ENCODE data around the gene ZCCHC4. TPM values are rescaled to one million over a fixed set of nuclear protein-coding genes. Genes with fewer than 3 reads are reported as not detected.

The ZCCHC4 gene
- polyA plus RNA-seq, 2 of the 4 experiments (the other 2 are of a cell fraction): 5.2 to 10.2 TPM

DNA sequence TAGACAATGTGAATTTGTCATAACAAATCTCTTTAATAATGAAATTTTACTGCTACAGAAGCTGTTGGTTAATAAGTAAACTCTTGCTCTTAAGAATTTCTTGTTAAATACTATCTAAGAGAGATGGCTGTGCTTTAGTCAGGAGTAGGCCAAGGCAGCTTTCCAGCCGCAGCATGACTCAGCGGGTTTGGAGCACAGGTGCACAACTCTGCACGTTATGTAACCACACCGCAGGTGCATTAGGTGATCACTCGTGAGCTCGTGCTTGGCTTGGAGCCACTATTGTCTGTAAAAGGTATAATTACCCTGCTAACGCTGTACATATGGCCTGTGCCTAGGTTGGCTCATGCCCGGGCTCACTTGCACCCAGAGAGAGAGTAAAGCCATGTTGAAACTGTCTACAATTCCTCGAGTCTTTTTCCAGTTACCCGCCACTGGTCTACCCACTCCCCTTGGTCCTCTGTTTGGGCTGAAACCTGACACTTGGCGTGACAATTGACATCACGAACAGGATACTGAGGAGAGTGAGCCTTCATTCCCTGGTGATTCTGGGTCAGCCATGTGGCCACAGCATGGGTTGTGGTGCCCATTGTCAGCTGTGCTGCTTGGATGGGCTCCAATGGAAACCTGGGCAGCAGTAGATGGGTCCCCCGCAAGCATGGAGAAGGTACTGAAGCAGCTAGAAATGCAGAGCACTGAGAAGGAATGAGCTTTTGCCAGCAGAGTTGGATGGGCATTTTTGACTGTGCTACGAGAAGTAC is 46.1 kb downstream of the ZCCHC4 start:
- H3K9me3 ChIP-seq: no peaks in the 10 kb centered on the region
- H3K27ac ChIP-seq: 0 out of 6 replicates have a peak overlapping the region, but pooled peaks of 1 of the 2 experiments have one; percentile 31
- H3K4me3 ChIP-seq: no peak overlapping the region
- H3K4me1 ChIP-seq: no peaks in the 10 kb centered on the region
- TF ChIP-seq NFE2L2 (conservative IDR thresholded peaks at IDR 0.05; ENCODE audit: low read length): 0 out of 2 replicates have a peak, but pooled peaks have one; percentile 18
- TF ChIP-seq HOXB5 (CRISPR knock-in tag; IDR thresholded peaks at IDR 0.05): no peak
- no peak overlapping the region for H3K4me2 ChIP-seq
- FAIRE-seq (no peak), DNase-seq (ENCODE audit: low read depth in 1 of 2, low spot score in 1 of 2) (no peak), ATAC-seq (no peak)
- POLR2A ChIA-PET: no interaction called here
- CTCF ChIA-PET: interaction anchor here (0.6 to 2.4 kb wide), 5 partner anchors 9 to 344 kb away, joined by 3 to 12 read pairs (median 3); no protein-coding TSS in a partner anchor
- 90% methylated on average over 14 of the region's 14 CpGs for WGBS (ENCODE audit: missing lambda C conversion rate)

DNA sequence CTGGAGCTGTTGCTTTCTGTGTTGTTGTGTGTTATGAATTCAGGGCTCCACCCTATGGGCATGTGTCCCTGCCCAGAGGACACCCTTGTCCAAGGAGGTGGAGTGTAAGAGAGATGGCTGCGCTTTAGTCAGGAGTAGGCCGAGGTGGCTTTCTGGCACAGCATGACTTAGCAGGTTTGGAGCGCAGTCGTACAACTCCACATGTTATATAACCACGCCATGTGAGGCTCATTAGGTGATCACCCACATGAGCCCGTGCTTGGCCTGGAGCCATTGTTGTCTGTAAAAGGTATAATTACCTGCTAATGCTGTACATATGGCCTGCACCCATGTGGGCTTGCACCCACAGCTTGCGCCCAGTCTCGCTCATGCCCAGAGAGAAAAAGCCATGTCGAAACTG is 48.7 kb downstream of the ZCCHC4 start:
- DNase-seq (ENCODE audit: low read depth in 1 of 2, low spot score in 1 of 2) (no peak), FAIRE-seq (no peak), ATAC-seq (no peak)
- no peak overlapping the region for H3K4me3 ChIP-seq
- no peaks in the 10 kb centered on the region for H3K4me1 ChIP-seq
- ChIA-PET CTCF (interaction anchor here (1.1 kb wide), 1 partner anchor 49 kb away, joined by 4 read pairs; the partner anchor contains the start of gene ZCCHC4), POLR2A (no interaction called here)
- 96% methylated on average over 8 of the region's 9 CpGs for WGBS (ENCODE audit: missing lambda C conversion rate)
- H3K27ac ChIP-seq: no peak overlapping the region
- H3K9me3 ChIP-seq: no peaks in the 10 kb centered on the region
- TF ChIP-seq ZFP36 (IDR thresholded peaks at IDR 0.05; ENCODE audit: borderline replicate concordance, partially characterized antibody): no peak
- TF ChIP-seq MAFK (IDR thresholded peaks at IDR 0.05; ENCODE audit: partially characterized antibody): no peak
- no peak for TF ChIP-seq POLR2AphosphoS2 (conservative IDR thresholded peaks at IDR 0.05; ENCODE audit: low read length)
- no peak for TF ChIP-seq ESRRA (IDR thresholded peaks at IDR 0.05; ENCODE audit: borderline replicate concordance, low read length)
- H3K4me2 ChIP-seq: no peak overlapping the region

DNA sequence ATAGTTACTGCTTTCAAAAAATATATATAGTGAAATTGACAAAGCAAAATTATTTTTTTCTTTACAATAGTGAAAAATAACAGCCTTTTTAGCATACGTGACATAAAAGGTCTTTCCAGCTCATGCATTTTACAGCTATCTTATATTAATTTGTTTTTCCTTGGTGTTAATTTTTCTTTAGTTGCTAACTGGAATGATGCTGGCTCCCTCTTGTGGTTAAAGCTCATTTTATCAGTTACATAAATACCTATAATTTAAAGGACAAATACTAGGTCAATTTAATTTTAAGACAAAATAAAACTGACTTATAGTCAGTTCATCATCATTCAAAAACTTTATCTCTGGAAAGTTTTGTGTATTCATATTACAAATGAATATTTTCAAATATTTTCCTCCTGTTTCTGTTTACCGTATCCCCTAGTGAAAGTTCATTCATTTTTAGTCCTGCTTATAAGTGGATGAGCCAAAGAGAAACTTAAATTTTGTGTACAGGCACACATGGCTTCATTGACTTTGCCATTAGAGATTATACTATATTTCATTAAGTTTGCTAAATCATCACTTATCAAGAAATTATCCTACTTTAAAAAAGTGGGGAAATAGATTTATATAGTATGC is 54.5 kb downstream of the ZCCHC4 start:
- CTCF ChIA-PET: interaction anchor here (0.5 to 5.3 kb wide), 15 partner anchors 9 to 723 kb away, joined by 3 to 31 read pairs (median 4); partner anchors contain the start of gene ZCCHC4
- ATAC-seq: no peak
- 68% methylated on average over 2 of the region's 2 CpGs for WGBS (ENCODE audit: missing lambda C conversion rate)
- peak in 1 of 2 experiments; percentile 39 for DNase-seq (ENCODE audit: low read depth in 1 of 2, low spot score in 1 of 2)
- H3K4me3 ChIP-seq: no peak overlapping the region
- TF ChIP-seq ESRRA (IDR thresholded peaks at IDR 0.05; ENCODE audit: borderline replicate concordance, low read length) (no peak), RAD21 (conservative IDR thresholded peaks at IDR 0.05 in 1 of 2, IDR thresholded peaks at IDR 0.05 in 1 of 2) (peak; percentile 63 to 75; a peak in 4 of 5 replicates), TFCP2L1 (CRISPR knock-in tag; IDR thresholded peaks at IDR 0.05) (no peak), POLR2AphosphoS2 (conservative IDR thresholded peaks at IDR 0.05; ENCODE audit: low read length) (no peak), CHD4 (IDR thresholded peaks at IDR 0.05; ENCODE audit: borderline replicate concordance) (no peak), ZNF302 (CRISPR knock-in tag; IDR thresholded peaks at IDR 0.05) (no peak), RARB (CRISPR knock-in tag; IDR thresholded peaks at IDR 0.05) (no peak), SMC3 (IDR thresholded peaks at IDR 0.05) (peak; percentile 52), TP53 (CRISPR knock-in tag; IDR thresholded peaks at IDR 0.05) (no peak), NFE2L2 (conservative IDR thresholded peaks at IDR 0.05; ENCODE audit: low read length) (no peak), GATA3 (IDR thresholded peaks at IDR 0.05; ENCODE audit: borderline replicate concordance) (no peak), FOSL2 (IDR thresholded peaks at IDR 0.05) (no peak), FOSL2 (CRISPR knock-in tag; IDR thresholded peaks at IDR 0.05) (no peak), EHF (CRISPR knock-in tag; IDR thresholded peaks at IDR 0.05) (no peak)
- TF ChIP-seq, protein P1, sequence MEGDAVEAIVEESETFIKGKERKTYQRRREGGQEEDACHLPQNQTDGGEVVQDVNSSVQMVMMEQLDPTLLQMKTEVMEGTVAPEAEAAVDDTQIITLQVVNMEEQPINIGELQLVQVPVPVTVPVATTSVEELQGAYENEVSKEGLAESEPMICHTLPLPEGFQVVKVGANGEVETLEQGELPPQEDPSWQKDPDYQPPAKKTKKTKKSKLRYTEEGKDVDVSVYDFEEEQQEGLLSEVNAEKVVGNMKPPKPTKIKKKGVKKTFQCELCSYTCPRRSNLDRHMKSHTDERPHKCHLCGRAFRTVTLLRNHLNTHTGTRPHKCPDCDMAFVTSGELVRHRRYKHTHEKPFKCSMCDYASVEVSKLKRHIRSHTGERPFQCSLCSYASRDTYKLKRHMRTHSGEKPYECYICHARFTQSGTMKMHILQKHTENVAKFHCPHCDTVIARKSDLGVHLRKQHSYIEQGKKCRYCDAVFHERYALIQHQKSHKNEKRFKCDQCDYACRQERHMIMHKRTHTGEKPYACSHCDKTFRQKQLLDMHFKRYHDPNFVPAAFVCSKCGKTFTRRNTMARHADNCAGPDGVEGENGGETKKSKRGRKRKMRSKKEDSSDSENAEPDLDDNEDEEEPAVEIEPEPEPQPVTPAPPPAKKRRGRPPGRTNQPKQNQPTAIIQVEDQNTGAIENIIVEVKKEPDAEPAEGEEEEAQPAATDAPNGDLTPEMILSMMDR (IDR thresholded peaks at IDR 0.05): peak; percentile 68
- TF ChIP-seq, protein P2, sequence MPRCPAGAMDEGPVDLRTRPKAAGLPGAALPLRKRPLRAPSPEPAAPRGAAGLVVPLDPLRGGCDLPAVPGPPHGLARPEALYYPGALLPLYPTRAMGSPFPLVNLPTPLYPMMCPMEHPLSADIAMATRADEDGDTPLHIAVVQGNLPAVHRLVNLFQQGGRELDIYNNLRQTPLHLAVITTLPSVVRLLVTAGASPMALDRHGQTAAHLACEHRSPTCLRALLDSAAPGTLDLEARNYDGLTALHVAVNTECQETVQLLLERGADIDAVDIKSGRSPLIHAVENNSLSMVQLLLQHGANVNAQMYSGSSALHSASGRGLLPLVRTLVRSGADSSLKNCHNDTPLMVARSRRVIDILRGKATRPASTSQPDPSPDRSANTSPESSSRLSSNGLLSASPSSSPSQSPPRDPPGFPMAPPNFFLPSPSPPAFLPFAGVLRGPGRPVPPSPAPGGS (IDR thresholded peaks at IDR 0.05): no peak
- no peak overlapping the region for H3K27ac ChIP-seq
- POLR2A ChIA-PET: interaction anchor here (1.0 to 1.5 kb wide), 2 partner anchors 10 to 207 kb away, joined by 3 to 4 read pairs; partner anchors contain the start of genes ANAPC4 and SEPSECS
- no peak overlapping the region for H3K4me2 ChIP-seq
- H3K9me3 ChIP-seq: no peaks in the 10 kb centered on the region
- H3K4me1 ChIP-seq: no peaks in the 10 kb centered on the region
- no peak for FAIRE-seq
